ENCODE data around the gene RPL7A.
"Not testable (repeated sequence)": the region's sequence is repeated elsewhere in the genome, so short reads cannot be mapped to it uniquely, and the experiment has no call there.

The RPL7A gene

DNA sequence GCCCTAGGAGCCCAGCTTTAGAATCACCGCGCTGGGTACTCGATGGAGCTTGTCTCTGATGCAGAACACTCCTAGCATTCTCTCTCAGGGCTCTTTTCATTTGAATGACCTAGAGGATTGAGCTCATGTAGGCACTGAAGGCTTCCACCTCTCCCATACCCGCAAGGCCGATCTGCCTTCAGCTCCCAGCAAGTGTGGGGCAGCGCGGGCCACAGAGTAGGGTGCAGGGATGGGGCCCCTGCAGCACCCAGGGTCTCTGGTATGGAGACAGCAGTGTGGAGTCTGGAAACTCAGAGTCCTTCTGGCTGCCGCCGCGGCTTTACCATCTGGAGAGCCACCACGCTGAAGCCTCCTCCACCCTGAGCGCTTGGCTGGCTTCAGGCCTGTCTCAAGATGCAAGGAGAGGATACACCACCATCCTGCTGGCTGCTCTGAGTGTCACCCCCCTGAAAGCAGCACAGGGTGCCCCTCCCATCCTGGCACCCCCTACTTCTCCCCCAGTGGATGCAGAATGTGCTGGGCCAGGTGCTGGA lies 41.1 kb downstream of the RPL7A start:
- DNase-seq (ENCODE audit: low spot score), result no peak
- no peak overlapping the region for H3K27ac ChIP-seq
- TF ChIP-seq, protein P1, sequence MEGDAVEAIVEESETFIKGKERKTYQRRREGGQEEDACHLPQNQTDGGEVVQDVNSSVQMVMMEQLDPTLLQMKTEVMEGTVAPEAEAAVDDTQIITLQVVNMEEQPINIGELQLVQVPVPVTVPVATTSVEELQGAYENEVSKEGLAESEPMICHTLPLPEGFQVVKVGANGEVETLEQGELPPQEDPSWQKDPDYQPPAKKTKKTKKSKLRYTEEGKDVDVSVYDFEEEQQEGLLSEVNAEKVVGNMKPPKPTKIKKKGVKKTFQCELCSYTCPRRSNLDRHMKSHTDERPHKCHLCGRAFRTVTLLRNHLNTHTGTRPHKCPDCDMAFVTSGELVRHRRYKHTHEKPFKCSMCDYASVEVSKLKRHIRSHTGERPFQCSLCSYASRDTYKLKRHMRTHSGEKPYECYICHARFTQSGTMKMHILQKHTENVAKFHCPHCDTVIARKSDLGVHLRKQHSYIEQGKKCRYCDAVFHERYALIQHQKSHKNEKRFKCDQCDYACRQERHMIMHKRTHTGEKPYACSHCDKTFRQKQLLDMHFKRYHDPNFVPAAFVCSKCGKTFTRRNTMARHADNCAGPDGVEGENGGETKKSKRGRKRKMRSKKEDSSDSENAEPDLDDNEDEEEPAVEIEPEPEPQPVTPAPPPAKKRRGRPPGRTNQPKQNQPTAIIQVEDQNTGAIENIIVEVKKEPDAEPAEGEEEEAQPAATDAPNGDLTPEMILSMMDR (IDR thresholded peaks at IDR 0.05), result no peak
- no peak overlapping the region for H3K4me3 ChIP-seq

DNA sequence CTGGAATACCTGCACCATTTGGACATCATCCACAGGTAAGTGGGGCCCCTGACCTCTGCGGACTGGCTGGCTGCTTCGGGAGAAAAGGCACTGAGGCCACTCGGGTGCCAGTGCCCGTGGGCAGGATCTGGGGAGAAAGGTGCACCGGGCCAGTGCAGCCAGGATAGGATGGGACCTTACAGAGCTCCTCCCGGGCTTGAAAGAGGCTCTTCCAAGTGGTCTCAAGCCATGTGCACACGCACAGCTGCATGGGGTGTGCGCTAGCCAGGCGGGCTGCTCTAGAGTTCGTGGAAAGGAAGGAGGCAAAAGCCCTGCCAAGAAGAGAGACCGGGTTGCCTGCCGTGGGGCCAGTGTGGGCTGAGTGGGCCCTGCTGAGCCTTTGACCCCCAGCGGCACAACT lies 41.5 kb downstream of the RPL7A start:
- Histone ChIP-seq H3K4me3 (no peak overlapping the region), H3K27ac (no peak overlapping the region)
- no peak for DNase-seq (ENCODE audit: low spot score)
- TF ChIP-seq, protein P1 (IDR thresholded peaks at IDR 0.05), result no peak

DNA sequence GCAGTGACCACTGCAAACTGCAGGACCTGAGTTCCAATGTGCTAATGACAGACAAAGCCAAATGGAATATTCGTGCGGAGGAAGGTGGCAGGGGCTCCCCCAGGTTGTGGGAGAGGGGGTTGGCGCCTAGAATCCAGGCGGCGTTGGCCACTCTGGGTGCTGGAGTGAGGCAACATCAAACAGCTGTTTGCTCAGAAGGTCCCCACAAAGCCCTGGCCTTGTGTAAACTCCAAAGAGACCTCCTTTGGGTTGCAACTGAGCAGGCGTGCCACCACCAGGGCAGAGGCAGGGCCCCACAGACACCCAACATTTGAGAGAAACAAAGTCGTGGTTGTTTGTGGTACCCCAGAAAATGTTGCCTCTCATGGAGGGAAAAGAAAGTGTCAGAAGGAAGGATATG lies 42.7 kb downstream of the RPL7A start:
- TF ChIP-seq, protein P1 (IDR thresholded peaks at IDR 0.05), result no peak
- DNase-seq (ENCODE audit: low spot score), result no peak

DNA sequence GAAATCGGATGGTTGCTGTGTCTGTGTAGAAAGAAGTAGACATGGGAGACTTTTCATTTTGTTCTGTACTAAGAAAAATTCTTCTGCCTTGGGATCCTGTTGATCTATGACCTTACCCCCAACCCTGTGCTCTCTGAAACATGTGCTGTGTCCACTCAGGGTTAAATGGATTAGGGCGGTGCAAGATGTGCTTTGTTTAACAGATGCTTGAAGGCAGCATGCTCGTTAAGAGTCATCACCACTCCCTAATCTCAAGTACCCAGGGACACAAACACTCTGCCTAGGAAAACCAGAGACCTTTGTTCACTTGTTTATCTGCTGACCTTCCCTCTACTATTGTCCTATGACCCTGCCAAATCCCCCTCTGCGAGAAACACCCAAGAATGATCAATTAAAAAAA lies 43.4 kb downstream of the RPL7A start:
- DNase-seq (ENCODE audit: low spot score); H3K4me3 ChIP-seq; H3K27ac ChIP-seq: not testable (repeated sequence)

More for the DNA sequence above, 42.7 kb downstream of the RPL7A start:
- Histone ChIP-seq H3K4me3 (no peak overlapping the region), H3K27ac (no peak overlapping the region)

DNA sequence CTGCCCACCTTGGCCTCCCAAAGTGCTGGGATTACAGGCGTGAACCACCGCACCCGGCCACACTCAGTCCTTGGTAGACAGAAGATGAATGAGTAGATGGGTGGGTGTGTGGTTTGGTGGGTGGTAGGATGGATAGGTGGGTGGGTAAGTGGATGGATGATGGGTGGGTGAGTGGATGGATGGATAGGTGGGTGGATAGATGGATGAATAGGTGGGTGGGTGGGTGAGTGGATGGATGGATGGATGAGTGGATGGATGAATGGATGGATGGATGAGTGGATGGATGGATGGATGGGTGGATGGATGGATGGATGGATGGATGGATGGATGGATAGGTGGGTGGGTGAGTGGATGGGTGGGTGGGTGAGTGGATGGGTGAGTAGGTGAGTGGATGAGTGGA lies 44.3 kb downstream of the RPL7A start:
- not testable (repeated sequence) for DNase-seq (ENCODE audit: low spot score); H3K4me3 ChIP-seq; H3K27ac ChIP-seq

DNA sequence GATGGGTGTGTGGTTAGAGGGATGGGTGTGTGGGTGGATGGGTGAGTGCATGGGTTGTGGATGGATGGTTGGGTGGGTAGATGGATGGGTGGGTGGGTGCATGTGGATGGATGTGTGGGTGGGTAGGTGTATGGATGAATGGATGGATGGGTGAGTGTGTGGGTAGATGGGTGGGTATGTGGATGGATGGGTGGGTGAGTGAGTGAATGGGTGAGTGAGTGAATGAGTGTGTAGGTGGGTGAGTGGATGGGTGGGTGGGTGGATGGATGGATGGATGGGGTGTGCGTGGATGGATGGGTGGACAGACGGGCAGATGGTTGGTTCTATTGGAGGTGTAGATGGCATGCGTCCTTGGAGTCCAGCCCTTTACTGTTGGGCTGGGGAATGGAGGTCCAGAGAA lies 45.4 kb downstream of the RPL7A start:
- Histone ChIP-seq H3K4me3 (no peak overlapping the region), H3K27ac (no peak overlapping the region)
- no peak for DNase-seq (ENCODE audit: low spot score)
- TF ChIP-seq, protein P1 (IDR thresholded peaks at IDR 0.05), result no peak

DNA sequence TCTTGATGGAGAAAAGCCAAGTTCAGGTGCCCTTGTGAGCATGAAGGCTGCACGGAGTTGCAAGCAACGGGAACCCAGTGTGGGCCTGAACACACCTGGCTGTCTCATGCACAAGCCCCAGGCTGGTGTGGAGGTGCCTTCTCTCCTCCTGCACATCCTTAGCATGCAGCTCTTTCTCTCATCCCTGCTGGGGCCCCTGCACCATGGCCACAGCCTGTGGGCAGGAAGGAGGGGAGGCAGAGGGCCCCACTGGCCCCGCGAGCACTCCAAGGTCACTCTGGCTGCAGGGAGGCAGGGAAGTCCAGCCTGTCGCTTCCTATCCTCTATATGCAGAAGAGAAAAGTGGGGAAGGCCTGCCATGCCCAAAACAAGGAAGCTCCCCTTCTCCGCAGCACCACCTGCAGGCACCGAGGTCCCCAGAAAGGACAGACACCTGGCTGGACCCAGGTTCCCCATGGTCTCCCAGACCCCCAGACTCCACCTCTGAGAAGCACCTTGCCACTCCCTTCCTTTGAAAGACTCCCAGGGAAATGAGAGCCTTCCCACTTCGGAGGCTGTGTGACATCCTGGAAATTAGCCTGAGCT lies 46.8 kb downstream of the RPL7A start:
- DNase-seq (ENCODE audit: low spot score), result no peak
- H3K27ac ChIP-seq, result no peak overlapping the region
- TF ChIP-seq, protein P1 (IDR thresholded peaks at IDR 0.05), result no peak
- H3K4me3 ChIP-seq, result no peak overlapping the region

DNA sequence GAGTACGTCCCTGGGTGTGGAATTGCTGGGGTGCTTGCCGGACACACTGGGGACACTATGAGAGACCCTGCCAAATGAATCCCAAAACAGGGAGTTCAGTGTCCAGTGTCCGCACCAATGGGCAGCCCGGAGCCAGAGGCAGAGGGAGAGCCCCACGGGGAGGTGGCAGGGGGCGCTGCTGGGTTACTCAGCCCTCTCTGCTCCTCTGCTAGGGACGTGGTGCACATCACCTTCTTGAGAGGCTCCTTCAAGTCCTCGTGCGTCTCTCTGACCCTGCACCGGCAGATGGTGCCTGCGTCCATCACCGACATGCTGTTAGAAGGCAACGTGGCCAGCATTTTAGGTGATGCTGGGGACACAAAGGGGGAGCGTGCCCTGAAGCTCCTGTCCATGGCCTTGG lies 48.9 kb downstream of the RPL7A start:
- Histone ChIP-seq H3K4me3 (no peak overlapping the region), H3K27ac (no peak overlapping the region)
- TF ChIP-seq, protein P1 (IDR thresholded peaks at IDR 0.05), result no peak
- no peak for DNase-seq (ENCODE audit: low spot score)

All from coronary artery (tissue), 2 donors.